A673 (cell line): ENCODE measurements around the gene FRK. TPM values are rescaled to one million over a fixed set of nuclear protein-coding genes. Genes with fewer than 3 reads are reported as not detected.
A peak's percentile ranks its signal among the peaks of the same experiment; 100 is the strongest.
"Not testable (repeated sequence)": the region's sequence is repeated elsewhere in the genome, so short reads cannot be mapped to it uniquely, and the experiment has no call there.

Source experiments
- BruUV-seq: library from RNA; stranded (reverse); fragments of 400-500 nt; replicated peaks from 2 replicates; lab custom pipeline; 2021; lab: Mats Ljungman, UMichigan
- CTCF ChIA-PET: fragments of 300-600 bp; sonication (Branson Sonifier 250); formaldehyde crosslinking; loops from one replicate; lab custom pipeline; 2022; ENCODE audit warnings: antibody characterized with exemption; lab: Charles Lee
- POLR2A ChIA-PET: fragments of 300-600 bp; sonication (Branson Sonifier 250); formaldehyde crosslinking; loops from one replicate; lab custom pipeline; 2022; ENCODE audit warnings: antibody characterized with exemption; ENCODE audit not compliant: low non-redundant PET; lab: Charles Lee
- DNase-seq: peaks from one replicate; pipeline ENCODE4 v3.0.0-alpha.2; 2015; ENCODE audit warnings: low spot score
- H3K27ac ChIP-seq: fragments of 200-600 bp; sonication (generic); 2 replicates; pipeline ENCODE4 v1.5.1; 2016; ENCODE audit warnings: mixed run types, low read depth, mild to moderate bottlenecking, mixed read lengths, antibody characterized with exemption, low read length; ENCODE audit not compliant: poor library complexity, severe bottlenecking
- H3K27me3 ChIP-seq: fragments of 200-600 bp; sonication (generic); replicated peaks from 2 replicates; pipeline ENCODE4 v1.6.1; 2017; ENCODE audit warnings: mixed run types, low read depth, mild to moderate bottlenecking, mixed read lengths, antibody characterized with exemption, low read length; ENCODE audit not compliant: insufficient read depth, poor library complexity
- H3K36me3 ChIP-seq: fragments of 200-600 bp; sonication (generic); 2 replicates; pipeline ENCODE4 v1.6.1; 2016; ENCODE audit warnings: mixed run types, mild to moderate bottlenecking, mixed read lengths, antibody characterized with exemption, low read length; ENCODE audit not compliant: insufficient read depth, poor library complexity, severe bottlenecking
- H3K4me1 ChIP-seq: fragments of 200-600 bp; sonication (generic); 2 replicates; pipeline ENCODE4 v1.6.1; 2017; ENCODE audit warnings: mixed run types, mild to moderate bottlenecking, mixed read lengths, antibody characterized with exemption, low read length; ENCODE audit not compliant: insufficient read depth, poor library complexity, severe bottlenecking
- H3K4me3 ChIP-seq: fragments of 200-600 bp; sonication (generic); 2 replicates; pipeline ENCODE4 v1.5.1; 2016; ENCODE audit warnings: low read depth, mixed run types, mild to moderate bottlenecking, mixed read lengths, low read length; ENCODE audit not compliant: poor library complexity, severe bottlenecking
- H3K9me3 ChIP-seq: fragments of 200-600 bp; sonication (generic); 2 replicates; pipeline ENCODE4 v1.6.1; 2016; ENCODE audit warnings: mixed run types, low read depth, mild to moderate bottlenecking, mixed read lengths, antibody characterized with exemption, low read length; ENCODE audit not compliant: poor library complexity, severe bottlenecking
- CTCF ChIP-seq: fragments of 300-800, 200-600 bp; sonication (generic); conservative IDR thresholded peaks from 2 replicates; pipeline ENCODE4 v1.5.1; 2017; ENCODE audit warnings: low read depth, mild to moderate bottlenecking, antibody characterized with exemption, low read length, moderate library complexity, mixed read lengths
- EZH2 ChIP-seq: fragments of 200-600 bp; sonication (generic); IDR thresholded peaks from 2 replicates; pipeline ENCODE4 v1.6.1; 2017; ENCODE audit warnings: borderline replicate concordance, low read depth, mild to moderate bottlenecking, mixed read lengths, antibody characterized with exemption, low read length; ENCODE audit not compliant: poor library complexity, severe bottlenecking
- intact Hi-C: fragments of 100-400 bp; cut with micrococcal nuclease; formaldehyde crosslinking; loops from one replicate; pipeline ENCODE4 v1.10.0; 2022; ENCODE audit not compliant: unreplicated experiment
- total RNA-seq: library from RNA; stranded (reverse); gene quantifications from 2 replicates; pipeline ENCODE4 v1.2.3, GENCODE V29; 2021

Gene FRK
- total RNA-seq, 1 experiment from 2014 or later = 12.3 TPM

DNA sequence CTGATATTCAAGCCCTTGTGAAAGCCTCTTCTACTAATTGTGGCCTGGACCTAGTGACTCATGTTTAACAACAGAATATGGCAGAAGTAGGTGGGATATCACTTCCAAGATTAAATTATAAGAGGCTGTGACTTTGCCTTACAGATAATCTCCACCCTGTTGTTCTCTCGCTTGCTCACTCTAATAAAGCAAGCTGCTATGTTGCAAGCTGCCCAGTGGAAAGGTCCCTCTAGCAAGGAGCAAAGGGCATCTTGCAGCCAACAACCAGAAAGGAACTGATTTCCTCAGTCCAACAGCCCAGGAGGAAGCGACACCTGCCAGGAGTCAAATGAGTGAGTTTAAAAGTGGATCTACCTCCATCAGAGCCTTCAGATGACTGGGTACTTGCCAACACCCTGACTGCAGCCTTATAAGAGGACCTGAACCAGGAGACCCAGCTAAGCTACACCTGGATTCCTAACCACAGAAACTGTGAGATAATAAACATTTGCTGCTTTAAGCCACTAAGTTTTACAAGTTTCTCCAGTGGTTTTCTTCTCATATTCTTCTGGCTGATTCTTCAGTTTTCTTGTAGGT, 112.6 kb downstream of the FRK start:
- TF ChIP-seq EZH2 (no peak), CTCF (no peak)
- ChIA-PET POLR2A (no interaction called here), CTCF (interaction anchor here (0.5 kb wide), 1 partner anchor 347 kb away, joined by 7 read pairs; no protein-coding TSS in a partner anchor)
- DNase-seq = no peak
- H3K4me1 ChIP-seq = no peaks in the 10 kb centered on the region
- H3K27me3 ChIP-seq = no peaks in the 10 kb centered on the region
- H3K27ac ChIP-seq = no peak overlapping the region
- intact Hi-C loops = no loop called here
- H3K9me3 ChIP-seq = no peaks in the 10 kb centered on the region
- no TSS peak for BruUV-seq
- no peak overlapping the region for H3K4me3 ChIP-seq
- H3K36me3 ChIP-seq = peaks cover 13% of the 10 kb centered on the region

GRCh38 chr6:115945812-115946211, 114.9 kb downstream of the FRK start:
- CTCF ChIA-PET = no interaction called here
- TF ChIP-seq CTCF = no peak
- TF ChIP-seq EZH2 = no peak

GRCh38 chr6:115945306-115945705, 115.4 kb downstream of the FRK start:
- peak; percentile 47 for DNase-seq
- CTCF ChIA-PET = no interaction called here
- Histone ChIP-seq H3K4me1 (peaks cover 13% of the 10 kb centered on the region), H3K9me3 (no peaks in the 10 kb centered on the region), H3K27ac (no peak overlapping the region), H3K36me3 (peaks cover 19% of the 10 kb centered on the region), H3K4me3 (no peak overlapping the region), H3K27me3 (no peaks in the 10 kb centered on the region)
- POLR2A ChIA-PET = no interaction called here
- BruUV-seq = no TSS peak
- intact Hi-C loops = no loop called here
- TF ChIP-seq EZH2 = no peak
- no peak for TF ChIP-seq CTCF

More at GRCh38 chr6:115945812-115946211, 114.9 kb downstream of the FRK start:
- Histone ChIP-seq H3K9me3 (no peaks in the 10 kb centered on the region), H3K4me1 (peaks cover 13% of the 10 kb centered on the region), H3K36me3 (peaks cover 19% of the 10 kb centered on the region), H3K27ac (no peak overlapping the region), H3K27me3 (no peaks in the 10 kb centered on the region), H3K4me3 (no peak overlapping the region)
- BruUV-seq = no TSS peak
- intact Hi-C loops = no loop called here
- no peak for DNase-seq
- POLR2A ChIA-PET = no interaction called here

GRCh38 chr6:115944829-115945228, 115.9 kb downstream of the FRK start:
- Histone ChIP-seq H3K4me1 (peaks cover 13% of the 10 kb centered on the region), H3K36me3 (peaks cover 19% of the 10 kb centered on the region)
- BruUV-seq, CTCF ChIA-PET, H3K4me3 ChIP-seq, H3K27ac ChIP-seq, H3K9me3 ChIP-seq, H3K27me3 ChIP-seq, POLR2A ChIA-PET, DNase-seq, intact Hi-C loops: not testable (repeated sequence)

- DNase-seq, H3K36me3 ChIP-seq, intact Hi-C loops, H3K9me3 ChIP-seq, H3K27ac ChIP-seq, H3K4me3 ChIP-seq, BruUV-seq, CTCF ChIA-PET, H3K27me3 ChIP-seq, POLR2A ChIA-PET: not testable (repeated sequence)
- H3K4me1 ChIP-seq = peaks cover 29% of the 10 kb centered on the region
Measured at GRCh38 chr6:115937502-115937901, 123.2 kb downstream of the FRK start.
